ENCODE results near the gene RBBP8.
"Not testable (repeated sequence)": the region's sequence is repeated elsewhere in the genome, so short reads cannot be mapped to it uniquely, and the experiment has no call there.

The RBBP8 gene

GRCh38 chr18:22936515-22936914 lies 3.4 kb downstream of the RBBP8 start:
- H3K4me3 ChIP-seq (ENCODE audit: control insufficient read depth, low read depth, low read length) = no peak overlapping the region
- DNase-seq (ENCODE audit: low read depth) = no peak
- TF ChIP-seq, protein P1, sequence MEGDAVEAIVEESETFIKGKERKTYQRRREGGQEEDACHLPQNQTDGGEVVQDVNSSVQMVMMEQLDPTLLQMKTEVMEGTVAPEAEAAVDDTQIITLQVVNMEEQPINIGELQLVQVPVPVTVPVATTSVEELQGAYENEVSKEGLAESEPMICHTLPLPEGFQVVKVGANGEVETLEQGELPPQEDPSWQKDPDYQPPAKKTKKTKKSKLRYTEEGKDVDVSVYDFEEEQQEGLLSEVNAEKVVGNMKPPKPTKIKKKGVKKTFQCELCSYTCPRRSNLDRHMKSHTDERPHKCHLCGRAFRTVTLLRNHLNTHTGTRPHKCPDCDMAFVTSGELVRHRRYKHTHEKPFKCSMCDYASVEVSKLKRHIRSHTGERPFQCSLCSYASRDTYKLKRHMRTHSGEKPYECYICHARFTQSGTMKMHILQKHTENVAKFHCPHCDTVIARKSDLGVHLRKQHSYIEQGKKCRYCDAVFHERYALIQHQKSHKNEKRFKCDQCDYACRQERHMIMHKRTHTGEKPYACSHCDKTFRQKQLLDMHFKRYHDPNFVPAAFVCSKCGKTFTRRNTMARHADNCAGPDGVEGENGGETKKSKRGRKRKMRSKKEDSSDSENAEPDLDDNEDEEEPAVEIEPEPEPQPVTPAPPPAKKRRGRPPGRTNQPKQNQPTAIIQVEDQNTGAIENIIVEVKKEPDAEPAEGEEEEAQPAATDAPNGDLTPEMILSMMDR (IDR thresholded peaks at IDR 0.05; ENCODE audit: control insufficient read depth, insufficient read depth, low read depth, low read length, missing control alignments) = no peak

GRCh38 chr18:22939649-22940048 lies 6.5 kb downstream of the RBBP8 start:
- DNase-seq (ENCODE audit: low read depth) = no peak
- H3K4me3 ChIP-seq (ENCODE audit: control insufficient read depth, low read depth, low read length) = no peak overlapping the region
- TF ChIP-seq, protein P1 (IDR thresholded peaks at IDR 0.05; ENCODE audit: control insufficient read depth, insufficient read depth, low read depth, low read length, missing control alignments) = no peak

DNA sequence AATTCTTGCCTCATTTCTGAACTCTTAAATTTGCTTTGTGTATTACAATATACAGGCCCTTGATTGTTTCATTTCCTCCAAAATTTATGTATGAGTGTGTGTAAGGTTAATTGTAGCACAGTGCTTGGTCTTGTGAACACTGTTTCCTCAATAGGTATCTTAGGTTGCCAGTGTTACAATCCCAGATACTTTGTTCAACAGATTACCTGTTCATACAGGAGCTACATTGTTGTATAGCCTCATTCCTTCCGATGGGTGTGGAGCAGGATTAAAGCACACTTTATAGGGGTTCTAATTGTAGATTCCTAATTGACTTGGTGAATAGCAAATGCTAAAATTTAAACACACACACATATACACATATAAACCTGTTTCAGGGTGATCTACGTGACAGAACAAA lies 10.7 kb downstream of the RBBP8 start:
- TF ChIP-seq, protein P1 (IDR thresholded peaks at IDR 0.05; ENCODE audit: control insufficient read depth, insufficient read depth, low read depth, low read length, missing control alignments) = no peak
- H3K4me3 ChIP-seq (ENCODE audit: control insufficient read depth, low read depth, low read length) = no peak overlapping the region
- no peak for DNase-seq (ENCODE audit: low read depth)

DNA sequence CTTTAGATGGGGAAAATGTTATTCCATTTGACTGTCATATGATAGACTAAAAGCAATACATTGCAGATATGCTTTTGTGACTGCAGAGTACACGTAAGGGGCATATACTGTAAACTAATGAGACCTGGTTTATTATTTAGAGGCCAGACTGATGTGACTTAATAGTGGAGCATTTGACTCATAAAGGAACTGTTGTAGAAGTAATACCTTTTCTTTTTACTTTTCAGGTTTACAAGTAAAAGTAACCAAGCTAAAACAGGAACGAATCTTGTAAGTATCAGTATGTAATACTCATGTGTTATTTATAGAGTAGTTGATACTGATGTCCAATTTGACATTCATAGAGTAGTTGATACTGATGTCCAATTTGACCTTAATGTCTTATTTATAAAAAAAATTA lies 13.1 kb downstream of the RBBP8 start:
- no peak overlapping the region for H3K4me3 ChIP-seq (ENCODE audit: control insufficient read depth, low read depth, low read length)
- DNase-seq (ENCODE audit: low read depth) = no peak
- TF ChIP-seq, protein P1 (IDR thresholded peaks at IDR 0.05; ENCODE audit: control insufficient read depth, insufficient read depth, low read depth, low read length, missing control alignments) = no peak

DNA sequence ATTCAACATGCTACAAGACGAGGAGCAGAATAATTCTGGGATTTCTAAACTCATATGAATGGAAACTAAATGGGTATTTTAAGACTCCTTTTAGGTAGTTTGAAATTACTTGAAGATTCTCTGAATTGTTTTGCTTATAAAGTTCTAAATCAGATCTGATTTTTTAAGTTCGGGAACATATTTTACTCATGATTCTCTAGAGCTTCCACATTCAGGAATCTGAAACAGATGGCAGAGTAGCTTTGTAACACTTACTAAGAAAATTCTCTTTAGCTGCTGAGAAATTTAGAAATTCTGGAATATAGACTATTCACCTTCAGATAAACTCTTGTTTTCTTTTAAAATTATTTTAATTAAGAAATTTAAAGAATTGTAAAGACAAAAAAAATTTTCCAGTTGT lies 13.7 kb downstream of the RBBP8 start:
- no peak overlapping the region for H3K4me3 ChIP-seq (ENCODE audit: control insufficient read depth, low read depth, low read length)
- TF ChIP-seq, protein P1 (IDR thresholded peaks at IDR 0.05; ENCODE audit: control insufficient read depth, insufficient read depth, low read depth, low read length, missing control alignments) = no peak
- DNase-seq (ENCODE audit: low read depth) = no peak

DNA sequence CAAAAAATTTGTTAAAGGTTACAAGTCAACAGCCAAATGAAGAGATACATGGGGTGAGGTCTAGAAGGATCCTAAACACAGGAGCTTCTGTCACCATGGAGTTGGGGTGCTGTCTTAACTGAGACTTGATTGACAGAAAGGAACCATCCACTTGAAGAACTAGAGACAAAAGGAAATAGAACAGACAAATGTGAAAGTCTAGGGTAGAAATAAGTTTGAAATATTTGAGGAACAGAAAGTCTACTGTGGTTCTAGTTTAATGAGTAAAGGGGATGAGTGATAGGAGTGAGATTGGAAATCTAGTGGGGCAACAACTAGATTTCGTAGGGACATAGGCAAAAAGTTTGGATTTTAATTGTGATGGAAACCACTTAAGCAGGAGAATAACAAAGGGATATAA lies 18.7 kb downstream of the RBBP8 start:
- TF ChIP-seq, protein P1 (IDR thresholded peaks at IDR 0.05; ENCODE audit: control insufficient read depth, insufficient read depth, low read depth, low read length, missing control alignments) = no peak
- no peak for DNase-seq (ENCODE audit: low read depth)
- H3K4me3 ChIP-seq (ENCODE audit: control insufficient read depth, low read depth, low read length) = no peak overlapping the region

DNA sequence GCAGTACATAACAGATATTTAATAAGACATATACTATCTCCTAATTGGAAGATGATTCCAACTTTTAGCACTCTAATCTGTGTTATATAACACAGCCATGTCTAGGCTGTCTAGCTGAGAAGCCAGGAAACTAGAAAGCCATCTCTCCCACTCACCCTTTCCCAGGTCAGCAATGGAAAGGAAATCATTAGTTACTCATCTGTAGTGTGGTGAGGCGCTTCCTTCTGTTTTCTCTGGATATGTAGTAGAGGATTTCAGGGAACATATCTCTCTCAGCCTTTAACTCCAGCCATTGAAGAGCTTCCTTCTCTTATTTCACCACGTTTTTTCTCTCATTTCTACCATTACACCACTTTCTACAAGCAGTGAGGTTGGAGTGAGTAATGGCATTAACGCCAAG lies 19.4 kb downstream of the RBBP8 start:
- TF ChIP-seq, protein P1 (IDR thresholded peaks at IDR 0.05; ENCODE audit: control insufficient read depth, insufficient read depth, low read depth, low read length, missing control alignments) = no peak
- no peak for DNase-seq (ENCODE audit: low read depth)
- H3K4me3 ChIP-seq (ENCODE audit: control insufficient read depth, low read depth, low read length) = no peak overlapping the region

GRCh38 chr18:22953982-22954381 lies 20.9 kb downstream of the RBBP8 start:
- DNase-seq (ENCODE audit: low read depth) = not testable (repeated sequence)

More at GRCh38 chr18:22953982-22954381, 20.9 kb downstream of the RBBP8 start:
- not testable (repeated sequence) for H3K4me3 ChIP-seq (ENCODE audit: control insufficient read depth, low read depth, low read length)
